NB4 (cell line): ENCODE measurements around the gene NCR2.

Experiments
- MYC ChIP-seq: IDR thresholded peaks from 2 replicates; pipeline ENCODE4 v1.6.1; 2011; ENCODE audit warnings: low read depth, low read length
- POLR2A ChIP-seq: IDR thresholded peaks from 2 replicates; pipeline ENCODE4 v1.6.1; 2011; ENCODE audit warnings: mild to moderate bottlenecking; ENCODE audit not compliant: insufficient read length; ENCODE audit errors: extremely low read depth
- TF ChIP-seq, protein P1 (sequence below): IDR thresholded peaks from one replicate; pipeline ENCODE4 v1.5.1; 2012; ENCODE audit warnings: low read depth, low read length
- TF ChIP-seq, protein P2 (sequence below): IDR thresholded peaks from 2 replicates; pipeline ENCODE4 v1.6.1; 2011; ENCODE audit warnings: low read depth, low read length

- TF ChIP-seq, protein P1, sequence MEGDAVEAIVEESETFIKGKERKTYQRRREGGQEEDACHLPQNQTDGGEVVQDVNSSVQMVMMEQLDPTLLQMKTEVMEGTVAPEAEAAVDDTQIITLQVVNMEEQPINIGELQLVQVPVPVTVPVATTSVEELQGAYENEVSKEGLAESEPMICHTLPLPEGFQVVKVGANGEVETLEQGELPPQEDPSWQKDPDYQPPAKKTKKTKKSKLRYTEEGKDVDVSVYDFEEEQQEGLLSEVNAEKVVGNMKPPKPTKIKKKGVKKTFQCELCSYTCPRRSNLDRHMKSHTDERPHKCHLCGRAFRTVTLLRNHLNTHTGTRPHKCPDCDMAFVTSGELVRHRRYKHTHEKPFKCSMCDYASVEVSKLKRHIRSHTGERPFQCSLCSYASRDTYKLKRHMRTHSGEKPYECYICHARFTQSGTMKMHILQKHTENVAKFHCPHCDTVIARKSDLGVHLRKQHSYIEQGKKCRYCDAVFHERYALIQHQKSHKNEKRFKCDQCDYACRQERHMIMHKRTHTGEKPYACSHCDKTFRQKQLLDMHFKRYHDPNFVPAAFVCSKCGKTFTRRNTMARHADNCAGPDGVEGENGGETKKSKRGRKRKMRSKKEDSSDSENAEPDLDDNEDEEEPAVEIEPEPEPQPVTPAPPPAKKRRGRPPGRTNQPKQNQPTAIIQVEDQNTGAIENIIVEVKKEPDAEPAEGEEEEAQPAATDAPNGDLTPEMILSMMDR = peak; percentile 12
- TF ChIP-seq POLR2A (no peak), MYC (no peak)
- TF ChIP-seq, protein P2, sequence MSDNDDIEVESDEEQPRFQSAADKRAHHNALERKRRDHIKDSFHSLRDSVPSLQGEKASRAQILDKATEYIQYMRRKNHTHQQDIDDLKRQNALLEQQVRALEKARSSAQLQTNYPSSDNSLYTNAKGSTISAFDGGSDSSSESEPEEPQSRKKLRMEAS = no peak
Measured at GRCh38 chr6:41334482-41335040, 847 bp upstream of the NCR2 start.
